ENCODE measurements around the gene XDH.

XDH gene

DNA sequence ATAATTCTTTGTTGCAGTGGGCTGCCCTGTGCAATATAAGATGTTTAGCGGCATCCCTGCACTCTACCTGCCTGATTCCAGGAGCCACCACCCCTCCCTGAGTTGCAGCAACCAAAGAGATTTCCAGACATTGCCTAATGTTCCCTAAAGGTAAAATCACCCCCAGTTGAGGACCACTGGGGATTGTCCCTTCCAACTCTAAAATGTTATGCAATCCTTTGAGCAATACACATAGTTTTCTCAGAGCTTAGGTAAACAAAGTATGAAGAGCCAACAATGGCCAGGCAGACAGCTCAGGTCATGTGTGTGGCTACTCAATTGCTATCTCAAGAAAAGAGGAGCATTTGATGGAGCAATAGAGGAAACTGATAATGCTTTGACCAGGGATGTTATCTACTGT, 87.0 kb downstream of the XDH start:
- no peak for DNase-seq

DNA sequence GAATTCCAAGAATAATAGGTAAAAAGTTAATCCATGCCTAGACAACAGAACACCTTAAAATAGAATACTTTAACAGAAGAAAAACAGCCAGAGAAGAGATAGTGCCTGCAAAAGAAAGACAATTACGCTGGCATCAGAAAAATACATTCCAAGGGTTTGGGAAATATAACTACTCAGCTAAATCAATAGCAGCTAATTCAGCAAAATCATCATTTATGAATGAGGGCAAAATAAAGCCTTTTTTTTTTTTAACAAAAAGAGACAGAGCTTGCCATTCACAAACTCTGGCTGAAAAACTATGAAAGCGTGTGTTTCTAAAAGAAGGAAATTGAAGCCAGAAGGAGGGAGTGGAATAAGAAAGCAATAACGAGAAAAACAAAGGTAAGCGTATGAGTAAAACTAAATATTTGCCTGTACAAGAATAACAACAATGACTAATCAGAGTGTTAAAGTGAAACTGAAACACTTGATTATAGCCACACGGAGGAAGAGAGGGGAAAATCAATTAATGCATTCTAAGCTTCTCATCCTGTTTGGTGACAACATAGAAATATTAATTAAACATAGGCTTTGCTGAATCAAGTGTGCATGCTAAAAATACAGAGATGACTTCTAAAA, 90.4 kb downstream of the XDH start:
- no peak for DNase-seq

DNA sequence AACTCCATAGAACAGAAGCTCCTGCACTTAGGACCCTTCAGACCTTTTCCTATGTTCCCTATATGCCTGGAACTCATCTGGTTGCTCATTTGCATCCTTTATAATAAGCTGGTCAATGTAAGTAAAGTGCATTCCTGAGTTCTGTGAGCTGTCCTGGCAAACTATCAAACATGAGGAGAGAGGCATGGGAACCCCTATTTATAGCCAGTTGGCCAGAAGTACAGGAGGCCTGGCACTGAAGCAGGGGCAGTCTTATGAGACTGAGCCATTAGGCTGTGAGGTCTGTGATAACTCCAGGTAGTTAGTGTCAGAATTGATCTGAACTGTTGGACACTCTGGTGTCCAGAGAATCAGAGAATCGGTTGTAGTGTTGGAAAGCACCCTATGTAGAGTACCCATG, 92.2 kb downstream of the XDH start:
- DNase-seq = no peak

DNA sequence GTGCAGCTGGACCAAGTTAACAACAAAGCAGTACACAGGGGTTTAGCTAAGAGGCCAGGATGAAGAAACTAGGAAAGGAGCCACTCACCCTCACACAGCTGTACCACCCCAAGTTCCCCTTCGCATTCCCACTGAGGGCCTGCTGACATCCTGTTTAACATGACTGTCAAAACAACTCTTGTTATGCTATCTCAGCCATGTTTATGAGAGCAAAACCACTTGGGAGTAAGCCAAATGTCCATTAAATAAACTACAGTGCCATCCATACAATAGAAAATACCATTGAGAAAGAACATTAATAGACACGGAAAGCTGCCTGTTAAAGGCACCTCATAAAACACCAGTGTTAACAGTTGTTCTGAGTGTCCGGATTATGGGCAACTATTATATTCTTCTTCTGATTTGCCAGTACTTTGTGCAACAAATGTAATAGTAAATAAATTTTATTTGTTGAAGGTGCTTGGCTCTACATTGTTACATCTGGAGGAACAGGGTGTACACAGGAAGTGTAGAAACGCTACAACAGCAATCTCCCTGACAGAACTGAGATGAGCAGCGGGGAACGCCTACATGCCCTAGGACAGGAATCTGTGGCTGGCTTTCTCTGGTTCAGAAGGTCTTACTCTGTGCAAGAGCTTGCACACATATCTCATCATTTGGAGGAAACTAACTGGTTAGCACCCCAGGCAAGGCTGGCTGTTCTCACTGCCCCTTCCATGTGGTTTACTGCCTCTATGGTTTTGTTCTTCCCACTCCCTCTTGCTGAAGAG, 95.0 kb downstream of the XDH start:
- peak in 1 of 2 donors; percentile 6 for DNase-seq

DNA sequence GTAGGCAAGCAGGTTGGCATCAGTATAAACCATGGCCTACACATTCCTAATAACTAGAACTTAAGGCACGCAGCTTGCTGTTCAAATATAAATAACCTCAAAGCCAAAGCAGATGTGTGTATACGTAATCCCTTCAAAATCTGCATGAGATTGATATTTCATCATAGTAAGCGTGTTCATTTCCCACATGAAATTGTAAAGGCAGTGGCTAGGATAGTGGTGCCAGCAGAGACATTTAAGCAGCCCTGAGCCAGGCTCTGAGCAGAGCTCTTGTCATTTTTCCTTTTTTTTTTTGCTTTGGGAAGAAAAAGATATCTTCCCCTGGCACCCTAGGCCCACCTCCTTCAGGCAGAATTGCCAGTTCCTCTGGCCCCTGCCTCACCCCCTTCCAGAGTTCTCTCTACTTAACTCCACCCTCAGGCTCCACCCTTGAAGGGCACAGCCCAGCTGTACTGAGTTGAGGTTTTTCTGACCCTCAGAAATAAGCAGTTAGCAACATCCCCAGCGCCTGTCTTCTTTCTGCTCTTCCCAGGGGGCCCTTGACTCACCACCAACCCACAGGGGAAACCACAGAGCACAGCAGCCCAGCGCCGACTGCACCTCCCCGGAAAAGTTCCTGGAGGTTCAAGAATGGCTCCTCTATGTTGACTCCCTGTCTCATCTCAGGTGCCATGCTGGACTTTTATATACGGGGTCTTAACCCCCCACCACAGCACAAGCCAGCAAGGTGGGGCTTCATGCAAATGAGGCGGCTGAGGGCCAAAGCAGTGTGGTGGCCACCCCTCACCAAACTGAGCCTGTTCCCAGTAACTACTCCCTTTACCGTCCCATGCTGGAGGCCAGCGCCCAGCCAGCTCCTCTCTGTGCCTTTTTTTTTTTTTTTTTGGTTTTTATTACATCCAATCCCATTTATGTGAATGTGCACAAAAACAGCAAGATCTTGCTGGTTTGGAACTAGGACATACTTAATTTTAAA, 95.9 kb downstream of the XDH start:
- DNase-seq = peak; percentile 25 to 29

DNA sequence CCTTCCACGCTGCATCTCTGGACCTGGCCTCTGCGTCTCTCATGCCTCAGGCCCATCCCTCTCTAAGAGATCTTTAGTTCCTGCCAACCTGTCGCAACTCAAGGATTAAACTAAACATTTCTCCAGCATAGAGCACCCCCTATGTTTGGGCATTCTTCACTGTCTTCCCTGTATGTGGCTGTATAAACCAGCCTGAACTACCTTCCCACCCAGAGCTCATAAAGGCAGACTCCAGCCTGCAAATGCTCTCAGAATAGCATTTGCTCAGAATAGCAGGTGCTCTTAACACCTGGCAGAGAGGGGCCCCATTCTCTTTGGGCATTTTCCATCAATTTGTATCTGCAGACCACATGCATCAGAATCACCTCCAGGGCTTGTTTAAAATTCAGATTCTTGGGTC, 97.1 kb downstream of the XDH start:
- no peak for DNase-seq

DNA sequence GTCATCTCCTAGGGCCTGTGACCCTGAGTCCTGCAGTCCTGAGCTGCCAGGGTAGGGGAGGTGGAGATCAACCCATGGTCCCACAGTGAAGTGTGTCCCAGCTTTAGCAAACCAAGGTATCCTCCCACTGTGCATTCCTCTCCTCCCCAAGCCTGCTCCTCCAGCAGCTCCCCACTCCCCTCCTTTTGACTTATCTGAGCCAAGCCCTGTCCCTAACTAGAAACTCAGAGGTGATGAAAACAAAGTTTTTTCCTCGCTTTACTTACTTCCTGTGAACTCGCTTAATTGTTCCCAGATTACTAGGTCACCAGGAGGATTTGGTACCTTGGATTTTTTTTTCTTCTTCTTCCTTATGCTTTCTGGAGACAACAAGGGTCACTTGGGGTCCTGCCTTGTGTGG, 99.8 kb downstream of the XDH start:
- DNase-seq = no peak

DNA sequence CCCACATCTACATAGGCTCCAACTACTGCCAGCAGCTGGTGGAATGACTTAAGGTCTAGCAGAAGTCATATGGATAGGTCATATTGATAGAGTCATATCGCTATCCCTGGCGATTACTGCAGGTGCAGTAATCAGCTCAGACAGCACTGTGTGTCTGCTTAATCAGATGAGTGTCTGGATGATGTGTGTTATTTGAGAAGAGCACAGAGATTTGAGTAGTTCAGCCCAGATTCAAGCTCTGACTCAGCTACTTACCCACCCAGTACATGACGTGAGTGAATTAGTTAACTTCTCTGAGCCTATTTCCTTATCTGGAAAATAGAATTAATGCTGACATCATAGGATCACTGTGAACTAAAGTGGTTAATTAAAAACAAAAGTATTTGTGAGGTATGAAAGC, 101.6 kb downstream of the XDH start:
- DNase-seq = no peak

DNA sequence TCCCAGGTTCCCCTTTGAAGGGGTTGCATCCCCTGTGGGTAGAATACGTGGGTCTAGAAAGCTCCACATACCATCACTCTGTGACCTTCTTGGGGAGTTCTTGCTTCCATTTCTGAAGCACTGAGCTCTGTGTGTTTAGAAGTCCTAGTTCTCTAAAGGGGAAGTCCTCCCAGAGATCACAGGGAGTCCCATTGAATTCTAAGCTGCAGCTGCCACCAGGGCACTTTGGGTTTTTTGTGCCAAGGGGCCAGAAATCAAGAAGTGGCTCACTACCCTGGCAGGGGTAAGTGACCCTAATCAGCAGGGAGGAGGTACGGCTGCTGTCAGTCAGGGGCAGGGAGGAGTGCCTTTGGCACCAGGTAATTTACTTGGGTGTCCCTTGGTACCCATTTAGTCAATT, 109.7 kb downstream of the XDH start:
- DNase-seq = no peak

DNA sequence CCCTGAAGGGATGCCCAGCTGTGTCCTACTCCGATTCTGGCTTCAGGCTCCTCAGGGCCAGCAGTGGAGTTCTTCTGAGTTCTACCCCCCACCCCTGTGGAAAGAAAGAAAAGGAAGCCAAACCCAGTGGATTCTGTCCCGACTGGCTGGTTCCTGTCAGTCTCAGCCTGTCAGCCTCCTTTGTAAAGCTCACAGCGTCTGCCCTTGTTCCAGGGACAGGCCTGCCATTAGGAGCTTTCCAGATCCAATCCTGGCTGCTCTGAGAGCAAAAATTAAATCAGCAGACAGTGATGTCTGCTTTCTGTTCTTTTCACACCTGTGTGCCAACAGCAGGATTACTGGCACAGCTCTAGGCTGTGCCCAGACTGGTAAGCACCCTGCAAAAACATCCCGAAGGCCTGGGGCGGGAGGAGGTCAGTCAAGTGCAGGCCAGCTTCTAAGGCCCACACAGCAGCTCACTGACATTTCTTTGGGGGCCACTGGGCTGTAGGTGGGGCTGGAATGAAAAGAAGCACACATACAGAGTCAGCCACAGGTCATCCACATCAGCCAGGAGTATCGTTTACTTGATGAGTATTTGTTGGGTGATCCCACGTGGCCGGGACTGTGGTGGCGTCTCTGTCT, 111.5 kb downstream of the XDH start:
- no peak for DNase-seq

DNA sequence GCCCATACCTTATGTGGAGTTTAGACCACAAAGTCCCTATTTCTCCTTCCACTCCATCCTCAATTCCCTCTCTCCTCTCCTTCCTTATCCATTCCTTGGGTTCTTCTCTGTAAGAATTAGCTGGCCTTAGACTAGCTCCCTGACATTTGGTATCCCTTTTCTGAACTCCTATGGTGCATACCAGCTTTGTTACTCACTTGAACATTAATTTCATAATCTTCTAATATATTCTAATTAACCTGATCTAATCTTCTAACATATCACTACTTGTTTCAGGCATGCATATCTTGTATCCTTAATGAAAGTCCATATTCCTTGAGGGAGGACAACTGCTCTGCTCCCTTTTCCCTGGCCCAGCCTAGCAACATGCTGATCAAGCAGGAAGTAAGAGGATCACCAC, 114.2 kb downstream of the XDH start:
- DNase-seq = no peak

DNA sequence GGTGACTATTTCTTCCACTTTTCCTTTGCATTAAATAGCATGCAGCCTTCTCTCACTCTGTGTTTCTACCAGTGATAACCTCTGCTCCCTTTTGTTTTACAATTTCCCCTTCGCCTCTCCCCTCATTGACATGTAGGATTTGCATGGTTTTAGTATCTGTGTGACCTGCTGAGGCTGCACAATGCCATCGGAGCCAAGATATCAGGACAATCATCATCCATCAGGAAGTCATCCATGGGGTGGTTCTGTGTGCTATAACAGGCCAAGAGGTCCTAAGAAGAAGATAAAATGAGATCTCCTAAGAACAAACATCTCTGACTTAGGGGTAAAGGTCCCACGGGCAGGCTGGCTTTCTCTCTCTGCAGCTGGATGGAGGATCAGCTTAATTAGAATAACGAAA, 115.0 kb downstream of the XDH start:
- DNase-seq = no peak

DNA sequence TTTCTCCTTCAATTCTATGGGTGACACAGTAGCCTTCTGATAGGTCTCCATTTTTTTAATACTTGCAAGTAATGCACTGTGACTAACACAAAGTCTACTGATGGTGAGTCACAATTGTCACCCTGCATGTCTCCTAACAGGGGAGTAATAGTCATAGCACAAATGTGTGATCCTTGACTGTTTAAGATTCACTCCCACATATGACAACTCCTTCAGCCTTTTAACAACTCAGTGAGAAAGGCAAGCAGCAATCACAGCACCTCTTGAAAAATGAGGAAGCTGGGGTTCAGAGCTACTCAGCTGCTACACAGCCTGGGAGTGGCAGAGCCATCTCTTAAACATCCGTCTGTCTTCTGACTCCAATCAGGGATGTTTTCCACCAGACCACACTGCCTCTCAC, 116.8 kb downstream of the XDH start:
- DNase-seq = no peak

DNA sequence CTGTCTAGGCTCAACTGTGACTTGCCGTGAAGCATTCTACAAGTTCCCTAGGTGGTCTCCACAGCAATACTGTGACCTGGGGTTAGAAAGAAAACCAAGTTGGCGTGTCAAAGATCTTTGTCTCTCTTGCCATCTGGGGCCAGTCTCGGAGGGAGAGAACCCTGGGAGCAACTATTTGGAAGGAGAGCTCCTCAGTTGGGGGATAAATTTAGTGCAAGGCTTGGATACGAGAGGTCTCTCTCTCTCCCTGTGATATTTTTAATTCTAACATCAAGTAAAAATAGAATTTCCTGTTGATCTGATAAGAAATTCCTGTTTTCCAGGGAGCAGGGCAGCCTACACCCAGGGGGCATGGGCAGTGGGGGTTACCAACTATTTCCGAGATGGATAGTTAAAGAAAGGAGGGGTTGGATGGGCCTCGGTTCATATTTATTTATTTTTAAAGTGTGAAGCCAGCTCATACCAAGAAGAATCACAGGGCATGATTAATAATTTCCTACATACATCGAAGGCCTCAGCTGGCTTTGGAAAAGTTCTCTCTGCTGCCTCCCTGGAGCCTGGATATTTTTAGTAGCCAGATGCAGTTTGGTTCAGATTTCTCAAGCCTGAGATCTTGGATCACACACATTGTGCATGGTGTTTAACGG, 117.8 kb downstream of the XDH start:
- no peak for DNase-seq

DNA sequence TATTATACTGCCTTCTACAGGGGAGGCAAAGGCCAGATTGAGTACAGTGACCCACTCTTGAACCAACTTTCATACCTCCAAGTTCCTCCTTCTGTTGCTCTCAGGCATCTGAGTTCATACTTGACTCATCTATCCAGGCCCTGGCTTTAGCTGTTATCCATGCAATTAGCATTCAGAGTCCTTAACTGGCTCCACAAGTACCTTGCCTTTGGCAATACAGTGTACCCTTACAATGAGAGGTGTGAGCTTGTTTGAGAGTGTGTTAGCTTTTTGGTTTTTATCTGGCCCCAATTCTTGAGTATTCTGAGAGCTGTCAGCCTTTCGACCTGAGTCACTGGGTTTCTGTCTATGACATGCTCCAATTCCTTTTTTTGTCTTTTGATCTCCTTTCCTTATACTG, 120.3 kb downstream of the XDH start:
- DNase-seq = no peak

DNA sequence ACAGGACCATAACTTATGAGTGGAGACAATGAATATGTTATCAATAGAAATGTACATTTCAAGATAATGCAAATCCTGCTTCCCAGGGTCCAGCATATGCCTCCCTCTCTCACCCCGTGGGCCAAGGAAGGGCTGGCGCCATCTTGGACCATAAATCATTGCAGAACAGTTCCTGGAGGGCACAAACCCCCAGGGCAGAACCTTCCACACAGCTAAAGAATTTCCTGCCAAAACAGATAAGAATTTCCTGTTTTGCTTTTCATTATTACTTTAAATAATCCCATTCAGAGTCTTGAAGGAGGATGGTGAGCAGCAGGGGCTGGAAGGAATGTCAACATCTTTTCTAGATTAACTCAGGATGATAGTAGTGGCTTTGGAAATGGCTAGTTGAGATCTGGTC, 126.9 kb downstream of the XDH start:
- DNase-seq = no peak

DNA sequence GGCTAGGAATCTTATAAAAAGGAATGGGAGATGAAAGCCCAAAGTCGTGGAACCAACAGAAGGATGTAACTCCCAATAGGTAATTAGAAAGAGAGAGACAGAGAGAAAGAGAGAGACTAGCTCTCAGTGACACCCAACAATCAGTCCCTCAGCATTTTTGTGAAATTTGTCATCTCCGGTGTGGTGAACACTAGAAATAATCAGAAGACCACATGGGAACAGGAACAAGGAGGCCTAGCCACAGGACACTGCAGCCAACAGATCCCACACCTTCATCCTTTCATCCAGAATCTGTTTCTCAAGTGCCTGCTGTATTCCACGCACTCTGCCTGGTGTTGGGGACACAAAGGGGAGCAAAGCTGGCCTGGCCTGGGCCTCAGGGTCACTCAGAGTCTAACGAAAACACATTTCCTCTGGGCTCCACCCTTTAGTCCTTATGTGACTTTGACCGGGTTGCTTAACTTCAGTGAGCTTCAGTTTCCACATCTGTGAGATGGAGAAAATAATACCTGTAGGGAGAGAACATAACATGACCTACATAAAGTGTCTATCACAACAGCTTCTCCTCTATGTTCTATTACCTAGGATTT, 127.5 kb downstream of the XDH start:
- DNase-seq = no peak

DNA sequence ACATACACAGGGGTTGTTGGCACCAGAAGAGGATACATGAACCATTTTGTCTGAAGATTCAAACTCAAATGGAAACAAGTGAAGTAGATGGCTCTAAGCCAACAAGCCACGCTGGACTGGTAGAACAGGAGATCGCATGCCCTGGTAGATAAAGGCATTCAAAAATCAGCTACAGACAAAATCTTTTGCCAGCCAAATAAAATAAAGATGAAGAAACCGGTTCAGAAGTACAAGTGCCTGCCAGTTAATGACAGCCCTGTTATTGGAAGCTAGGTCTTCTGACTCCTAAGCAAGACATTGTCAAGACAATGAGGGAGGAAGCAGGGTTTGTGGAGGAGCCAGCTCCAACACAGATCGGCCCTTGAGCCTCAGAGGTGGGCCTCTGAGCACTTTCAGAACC, 128.3 kb downstream of the XDH start:
- DNase-seq = no peak

Data from activated CD4-positive, alpha-beta T cell treated with anti-CD3 and anti-CD28 coated beads for 4 hours (primary cell).